ENCODE measurements around the gene CA10.

Gene CA10

DNA sequence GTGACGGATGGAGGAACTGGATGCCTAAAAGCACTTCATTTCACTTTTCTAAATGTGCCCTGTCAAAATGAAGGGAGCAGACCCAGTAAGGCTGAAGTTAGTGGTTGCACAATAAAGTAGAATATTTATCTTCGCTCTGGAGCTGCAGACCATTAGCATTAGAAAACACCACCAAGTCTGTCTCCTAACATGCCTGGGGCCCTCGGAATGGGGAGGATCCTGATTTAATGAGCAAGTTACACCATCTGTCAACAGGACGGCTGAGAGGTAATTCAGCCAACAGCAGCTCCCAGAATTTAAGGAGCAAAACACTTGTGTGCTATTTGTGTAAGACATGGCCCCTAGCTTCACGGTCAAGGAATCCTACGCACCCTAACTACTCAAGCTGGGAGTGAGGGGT is 22.3 kb downstream of the CA10 start:
- no peak for TF ChIP-seq EZH2phosphoT487 (conservative IDR thresholded peaks at IDR 0.05; ENCODE audit: low read length)
- TF ChIP-seq, protein P1, sequence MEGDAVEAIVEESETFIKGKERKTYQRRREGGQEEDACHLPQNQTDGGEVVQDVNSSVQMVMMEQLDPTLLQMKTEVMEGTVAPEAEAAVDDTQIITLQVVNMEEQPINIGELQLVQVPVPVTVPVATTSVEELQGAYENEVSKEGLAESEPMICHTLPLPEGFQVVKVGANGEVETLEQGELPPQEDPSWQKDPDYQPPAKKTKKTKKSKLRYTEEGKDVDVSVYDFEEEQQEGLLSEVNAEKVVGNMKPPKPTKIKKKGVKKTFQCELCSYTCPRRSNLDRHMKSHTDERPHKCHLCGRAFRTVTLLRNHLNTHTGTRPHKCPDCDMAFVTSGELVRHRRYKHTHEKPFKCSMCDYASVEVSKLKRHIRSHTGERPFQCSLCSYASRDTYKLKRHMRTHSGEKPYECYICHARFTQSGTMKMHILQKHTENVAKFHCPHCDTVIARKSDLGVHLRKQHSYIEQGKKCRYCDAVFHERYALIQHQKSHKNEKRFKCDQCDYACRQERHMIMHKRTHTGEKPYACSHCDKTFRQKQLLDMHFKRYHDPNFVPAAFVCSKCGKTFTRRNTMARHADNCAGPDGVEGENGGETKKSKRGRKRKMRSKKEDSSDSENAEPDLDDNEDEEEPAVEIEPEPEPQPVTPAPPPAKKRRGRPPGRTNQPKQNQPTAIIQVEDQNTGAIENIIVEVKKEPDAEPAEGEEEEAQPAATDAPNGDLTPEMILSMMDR (IDR thresholded peaks at IDR 0.05; ENCODE audit: insufficient read depth, low read length, poor library complexity, severe bottlenecking), result no peak
- no peaks in the 10 kb centered on the region for H3K79me2 ChIP-seq (ENCODE audit: insufficient read depth, low read length)
- no peak overlapping the region for H2AFZ ChIP-seq (ENCODE audit: low read depth, low read length, severe bottlenecking)
- H3K36me3 ChIP-seq (ENCODE audit: low read length), result no peaks in the 10 kb centered on the region
- no peak overlapping the region for H3K4me2 ChIP-seq (ENCODE audit: low read depth, low read length, poor library complexity, severe bottlenecking)
- H3K9ac ChIP-seq (ENCODE audit: low read length), result no peak overlapping the region
- no peaks in the 10 kb centered on the region for H3F3A ChIP-seq (ENCODE audit: insufficient read depth)
- H3K27ac ChIP-seq (ENCODE audit: low read depth, low read length), result no peak overlapping the region
- H3K9me3 ChIP-seq (ENCODE audit: insufficient read depth, low read length), result no peaks in the 10 kb centered on the region
- no peaks in the 10 kb centered on the region for H4K20me1 ChIP-seq (ENCODE audit: low read depth, low read length)
- H3K9me2 ChIP-seq (replicated peaks; ENCODE audit: insufficient read depth, low read length), result no peaks in the 10 kb centered on the region
- no peak overlapping the region for H3K4me3 ChIP-seq (ENCODE audit: insufficient read depth, low read length, poor library complexity, severe bottlenecking)
- H3K27me3 ChIP-seq (ENCODE audit: low read length), result no peaks in the 10 kb centered on the region

DNA sequence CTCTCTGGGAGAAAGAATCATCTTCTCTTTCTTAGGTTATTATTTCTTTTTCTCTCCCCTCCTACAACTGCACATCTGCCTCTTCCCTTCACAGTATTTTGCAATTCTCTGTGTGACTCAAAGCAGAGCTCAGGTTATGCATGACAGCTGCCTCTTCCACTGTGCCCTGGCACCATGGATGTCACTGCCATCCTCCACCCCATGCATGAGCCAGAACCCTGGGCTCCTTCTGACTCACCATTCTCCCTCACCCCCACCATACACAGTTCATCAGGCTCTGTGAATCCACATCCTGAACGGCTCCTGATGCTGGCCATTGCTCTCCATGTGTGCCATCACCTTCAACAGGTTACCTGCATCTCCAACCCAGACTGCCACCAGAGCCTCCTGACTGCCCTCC is 23.9 kb downstream of the CA10 start:
- Histone ChIP-seq H3K9me2 (replicated peaks; ENCODE audit: insufficient read depth, low read length) (no peaks in the 10 kb centered on the region), H2AFZ (ENCODE audit: low read depth, low read length, severe bottlenecking) (no peak overlapping the region), H3K27ac (ENCODE audit: low read depth, low read length) (no peak overlapping the region), H3K4me2 (ENCODE audit: low read depth, low read length, poor library complexity, severe bottlenecking) (no peak overlapping the region), H3F3A (ENCODE audit: insufficient read depth) (no peaks in the 10 kb centered on the region), H3K4me3 (ENCODE audit: insufficient read depth, low read length, poor library complexity, severe bottlenecking) (no peak overlapping the region), H3K27me3 (ENCODE audit: low read length) (no peaks in the 10 kb centered on the region), H3K36me3 (ENCODE audit: low read length) (no peaks in the 10 kb centered on the region), H4K20me1 (ENCODE audit: low read depth, low read length) (no peaks in the 10 kb centered on the region), H3K79me2 (ENCODE audit: insufficient read depth, low read length) (no peaks in the 10 kb centered on the region), H3K9ac (ENCODE audit: low read length) (no peak overlapping the region), H3K9me3 (ENCODE audit: insufficient read depth, low read length) (no peaks in the 10 kb centered on the region)
- TF ChIP-seq EZH2phosphoT487 (conservative IDR thresholded peaks at IDR 0.05; ENCODE audit: low read length), result no peak
- TF ChIP-seq, protein P1 (IDR thresholded peaks at IDR 0.05; ENCODE audit: insufficient read depth, low read length, poor library complexity, severe bottlenecking), result no peak

DNA sequence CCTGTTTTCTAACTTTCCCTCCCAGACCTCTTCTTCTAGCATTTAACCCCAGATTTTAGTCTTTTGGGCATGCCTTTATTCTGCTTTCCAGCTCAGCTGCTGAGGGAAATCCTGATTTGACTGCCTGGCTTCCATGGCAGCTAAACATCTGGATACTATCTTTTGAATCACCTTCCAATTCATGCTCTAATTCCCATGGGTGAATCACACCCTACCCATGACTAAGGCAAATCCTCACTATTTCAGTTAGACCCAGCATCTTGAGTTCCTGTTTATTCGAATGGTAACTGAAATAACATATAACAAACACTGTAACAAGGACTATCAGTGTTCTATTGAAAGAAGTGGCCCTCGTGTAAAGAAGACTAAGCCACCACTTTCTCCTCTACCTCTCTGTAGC is 29.8 kb downstream of the CA10 start:
- H3K9ac ChIP-seq (ENCODE audit: low read length), result no peak overlapping the region
- no peaks in the 10 kb centered on the region for H4K20me1 ChIP-seq (ENCODE audit: low read depth, low read length)
- no peaks in the 10 kb centered on the region for H3K27me3 ChIP-seq (ENCODE audit: low read length)
- no peak overlapping the region for H3K4me2 ChIP-seq (ENCODE audit: low read depth, low read length, poor library complexity, severe bottlenecking)
- H2AFZ ChIP-seq (ENCODE audit: low read depth, low read length, severe bottlenecking), result no peak overlapping the region
- no peaks in the 10 kb centered on the region for H3K9me2 ChIP-seq (replicated peaks; ENCODE audit: insufficient read depth, low read length)
- TF ChIP-seq, protein P1 (IDR thresholded peaks at IDR 0.05; ENCODE audit: insufficient read depth, low read length, poor library complexity, severe bottlenecking), result no peak
- no peak for TF ChIP-seq EZH2phosphoT487 (conservative IDR thresholded peaks at IDR 0.05; ENCODE audit: low read length)
- H3K27ac ChIP-seq (ENCODE audit: low read depth, low read length), result no peak overlapping the region
- H3K4me3 ChIP-seq (ENCODE audit: insufficient read depth, low read length, poor library complexity, severe bottlenecking), result no peak overlapping the region
- H3K36me3 ChIP-seq (ENCODE audit: low read length), result no peaks in the 10 kb centered on the region
- no peaks in the 10 kb centered on the region for H3F3A ChIP-seq (ENCODE audit: insufficient read depth)
- H3K9me3 ChIP-seq (ENCODE audit: insufficient read depth, low read length), result no peaks in the 10 kb centered on the region
- no peaks in the 10 kb centered on the region for H3K79me2 ChIP-seq (ENCODE audit: insufficient read depth, low read length)

All from SU-DHL-6 (cell line).